GM12891 (cell line): ENCODE results near the gene WRAP73.

Experiments
- POLR2A ChIP-seq: IDR thresholded peaks from 2 replicates; pipeline ENCODE4 v1.6.1; 2011; ENCODE audit warnings: low read depth, low read length, control low read depth
- POLR2AphosphoS5 ChIP-seq: IDR thresholded peaks from 2 replicates; pipeline ENCODE4 v1.6.1; 2011; ENCODE audit warnings: low read depth, low read length, control low read depth
- SPI1 ChIP-seq: IDR thresholded peaks from 2 replicates; pipeline ENCODE4 v1.6.1; 2011; ENCODE audit warnings: low read depth, low read length, control low read depth
- TAF1 ChIP-seq: IDR thresholded peaks from 2 replicates; pipeline ENCODE4 v1.6.1; 2011; ENCODE audit warnings: low read depth, low read length, control low read depth

- no peak for TF ChIP-seq POLR2AphosphoS5
- TF ChIP-seq SPI1, result no peak
- TF ChIP-seq TAF1, result no peak
- TF ChIP-seq POLR2A, result no peak
These were observed 40.6 kb upstream of the WRAP73 start for GRCh38 chr1:3690282-3691065.
